HepG2 (cell line): ENCODE data around the gene VPS52. TPM values are rescaled to one million over a fixed set of nuclear protein-coding genes. Genes with fewer than 3 reads are reported as not detected.
A peak's percentile ranks its signal among the peaks of the same experiment; 100 is the strongest.

Experiments
- ATF7-NPFF ChIP-seq: sonication (generic); formaldehyde crosslinking; IDR thresholded peaks from 2 replicates; pipeline ENCODE4 v1.8.1; 2023; ENCODE audit warnings: mild to moderate bottlenecking, low read depth, missing genetic modification reagents, moderate library complexity
- CBFB ChIP-seq: sonication (generic); formaldehyde crosslinking; IDR thresholded peaks from 2 replicates; pipeline ENCODE4 v1.4.0; 2020; ENCODE audit warnings: missing genetic modification reagents
- FOXC1 ChIP-seq: sonication (generic); formaldehyde crosslinking; IDR thresholded peaks from 2 replicates; pipeline ENCODE4 v1.8.0; 2022; ENCODE audit warnings: mild to moderate bottlenecking, missing genetic modification reagents, borderline replicate concordance
- KLF12 ChIP-seq: sonication (generic); formaldehyde crosslinking; IDR thresholded peaks from 2 replicates; pipeline ENCODE4 v1.4.0; 2020; ENCODE audit warnings: missing genetic modification reagents, borderline replicate concordance
- MAFK ChIP-seq, 2 experiments: IDR thresholded peaks in 1 of 2; conservative IDR thresholded peaks in 1 of 2; 2 replicates each; pipeline ENCODE4 v1.6.1; 2011; ENCODE audit warnings: improper control_type of control experiment in 2 of 2, low read length in 2 of 2
- MATR3 ChIP-seq: sonication (generic); formaldehyde crosslinking; IDR thresholded peaks from 2 replicates; pipeline ENCODE4 v1.4.0; 2020; ENCODE audit warnings: missing genetic modification reagents
- MIXL1 ChIP-seq: IDR thresholded peaks from 2 replicates; pipeline ENCODE4 v1.6.1; 2016
- POLR2AphosphoS2 ChIP-seq: IDR thresholded peaks from 2 replicates; pipeline ENCODE4 v1.6.1; 2011; ENCODE audit warnings: low read depth, low read length, improper control_type of control experiment
- RAD21 ChIP-seq: fragments of 450-650 bp; formaldehyde crosslinking; IDR thresholded peaks from 2 replicates; pipeline ENCODE4 v1.5.0; 2020; ENCODE audit warnings: mild to moderate bottlenecking
- RARG ChIP-seq: sonication (generic); formaldehyde crosslinking; IDR thresholded peaks from 2 replicates; pipeline ENCODE4 v1.4.0; 2020; ENCODE audit warnings: low read depth, mild to moderate bottlenecking, missing genetic modification reagents
- REL ChIP-seq: sonication (generic); formaldehyde crosslinking; conservative IDR thresholded peaks from 2 replicates; pipeline ENCODE4 v1.8.0; 2022; ENCODE audit warnings: mild to moderate bottlenecking, missing genetic modification reagents, moderate library complexity
- REXO4 ChIP-seq: sonication (generic); formaldehyde crosslinking; IDR thresholded peaks from 2 replicates; pipeline ENCODE4 v1.8.0; 2022; ENCODE audit warnings: missing genetic modification reagents, mild to moderate bottlenecking, borderline replicate concordance
- SAP130 ChIP-seq: IDR thresholded peaks from 2 replicates; pipeline ENCODE4 v1.6.1; 2016; ENCODE audit warnings: low read depth
- STAT5B ChIP-seq: sonication (generic); formaldehyde crosslinking; IDR thresholded peaks from 2 replicates; pipeline ENCODE4 v1.4.0; 2020; ENCODE audit warnings: missing genetic modification reagents
- TARDBP ChIP-seq: sonication (generic); formaldehyde crosslinking; IDR thresholded peaks from 2 replicates; pipeline ENCODE4 v1.8.0; 2022; ENCODE audit warnings: mild to moderate bottlenecking, missing genetic modification reagents
- YEATS4 ChIP-seq: sonication (generic); formaldehyde crosslinking; IDR thresholded peaks from 2 replicates; pipeline ENCODE4 v1.4.0; 2020; ENCODE audit warnings: missing genetic modification reagents, borderline replicate concordance
- ZNF20 ChIP-seq: sonication (generic); formaldehyde crosslinking; IDR thresholded peaks from 2 replicates; pipeline ENCODE4 v1.4.0; 2020; ENCODE audit warnings: mild to moderate bottlenecking, moderate library complexity, missing genetic modification reagents
- ZNF235 ChIP-seq: sonication (generic); formaldehyde crosslinking; IDR thresholded peaks from 2 replicates; pipeline ENCODE4 v1.8.1; 2023; ENCODE audit warnings: mild to moderate bottlenecking, missing genetic modification reagents, borderline replicate concordance
- ZNF335 ChIP-seq: sonication (generic); formaldehyde crosslinking; IDR thresholded peaks from 2 replicates; pipeline ENCODE4 v1.4.0; 2020; ENCODE audit warnings: missing genetic modification reagents
- ZNF598 ChIP-seq: sonication (generic); formaldehyde crosslinking; IDR thresholded peaks from 2 replicates; pipeline ENCODE4 v1.5.1; 2020; ENCODE audit warnings: mild to moderate bottlenecking, missing genetic modification reagents, borderline replicate concordance
- ZNF616 ChIP-seq: sonication (generic); formaldehyde crosslinking; IDR thresholded peaks from 2 replicates; pipeline ENCODE4 v1.5.0; 2020; ENCODE audit warnings: low read depth, mild to moderate bottlenecking, missing genetic modification reagents
- ZNF660 ChIP-seq: sonication (generic); formaldehyde crosslinking; IDR thresholded peaks from 2 replicates; pipeline ENCODE4 v1.5.1; 2020; ENCODE audit warnings: mild to moderate bottlenecking, low read depth, missing genetic modification reagents, borderline replicate concordance
- ZSCAN9 ChIP-seq: IDR thresholded peaks from 2 replicates; pipeline ENCODE4 v1.6.1; 2016; ENCODE audit warnings: borderline replicate concordance
- polyA plus RNA-seq, 8 experiments: library from polyadenylated mRNA; depleted of rRNA in 3 of 8; stranded (reverse) in 7 of 8; unstranded in 1 of 8; fragments of >200 nt; fragmentation: Illumina TruSeq in 4 of 8; extraction: Trizol in 4 of 8; gene quantifications; 2 replicates each; pipeline versions ENCODE4 v1.2.1 to v1.2.3, GENCODE V29; 2011 to 2016; ENCODE audit warnings: low read depth in 4 of 8, missing spikeins in 1 of 8, mixed read lengths in 1 of 8; ENCODE audit not compliant: insufficient read depth in 1 of 8
- total RNA-seq, 5 experiments: library from RNA; depleted of rRNA; stranded (reverse); fragments of >200 nt; fragmentation: Illumina TruSeq; extraction: Trizol; gene quantifications; 2 replicates each; pipeline ENCODE4 v1.2.3, GENCODE V29; 2016; ENCODE audit warnings: low read depth in 1 of 5
- TF ChIP-seq, protein P1 (sequence below): sonication (generic); formaldehyde crosslinking; IDR thresholded peaks from 2 replicates; pipeline ENCODE4 v1.4.0; 2020; ENCODE audit warnings: missing genetic modification reagents
- TF ChIP-seq, protein P2 (sequence below): IDR thresholded peaks from 2 replicates; pipeline ENCODE4 v1.6.1; 2016; ENCODE audit warnings: missing compliant biosample characterization, missing genetic modification reagents, borderline replicate concordance
- TF ChIP-seq, protein P3 (sequence below): IDR thresholded peaks from 2 replicates; pipeline ENCODE4 v1.6.1; 2016; ENCODE audit warnings: mild to moderate bottlenecking, missing biosample characterization, missing genetic modification reagents
- TF ChIP-seq, protein P4 (sequence below): sonication (generic); formaldehyde crosslinking; IDR thresholded peaks from 2 replicates; pipeline ENCODE4 v1.8.0; 2022; ENCODE audit warnings: missing genetic modification reagents, low read depth, mild to moderate bottlenecking, borderline replicate concordance

The VPS52 gene
- total and polyA plus RNA-seq, 2 of the 13 experiments (the other 11 are each of a cell fraction or from before 2014, with no cell fraction given), result 48.9 to 85.5 TPM

DNA sequence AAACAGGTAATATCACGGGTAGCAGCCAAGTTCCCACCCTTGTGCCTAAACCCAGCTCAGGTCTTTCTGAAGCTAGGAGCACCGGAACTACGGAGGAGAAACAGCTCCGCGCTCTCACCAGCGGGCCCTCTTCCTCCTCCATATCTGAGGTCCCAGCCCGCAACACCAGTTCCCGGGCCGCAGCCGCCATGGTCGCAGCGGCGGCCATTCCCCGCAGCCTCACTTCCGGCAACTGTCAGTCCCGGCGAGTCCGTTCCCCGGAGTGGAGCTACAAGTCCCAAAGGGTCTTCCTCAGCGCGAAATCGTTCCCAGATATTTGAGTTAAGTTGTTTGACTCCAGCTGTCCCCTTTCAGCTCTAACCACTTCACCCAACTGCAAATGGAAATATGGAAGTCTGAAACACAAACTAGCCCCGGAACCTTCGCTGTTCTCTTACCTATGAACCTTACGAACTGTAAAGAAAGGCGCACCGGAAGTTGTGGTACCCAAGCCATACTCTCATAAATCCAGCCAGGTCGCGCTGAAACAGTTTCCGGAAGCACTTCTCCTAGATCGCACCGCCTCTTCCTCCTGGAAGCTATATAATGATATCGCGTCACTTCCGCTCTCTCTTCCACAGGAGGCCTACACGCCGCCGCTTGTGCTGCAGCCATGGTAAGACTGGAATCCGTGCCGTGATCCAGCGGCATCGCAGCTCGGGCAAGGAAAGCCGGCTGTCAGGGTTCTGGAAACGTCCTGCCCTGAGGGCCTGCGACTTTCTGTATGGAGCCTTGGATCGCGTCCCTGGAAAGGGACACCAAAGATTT lies at the start of gene VPS52, which contains the start of gene RPS18 (continued):
- TF ChIP-seq REXO4 (CRISPR knock-in tag) (peak; percentile 74; the same call in 1 of the 2 replicates), ZNF335 (CRISPR knock-in tag) (peak; percentile 84), POLR2AphosphoS2 (peak; percentile 97), YEATS4 (CRISPR knock-in tag) (peak; percentile 96), CBFB (CRISPR knock-in tag) (0 out of 2 replicates have a peak, but pooled peaks have one; percentile 34), MATR3 (CRISPR knock-in tag) (no peak), ZNF20 (0 out of 2 replicates have a peak, but pooled peaks have one; percentile 17), FOXC1 (CRISPR knock-in tag) (peak; percentile 89; the same call in 1 of the 2 replicates), ZSCAN9 (CRISPR knock-in tag) (peak; percentile 96), TARDBP (CRISPR knock-in tag) (peak; percentile 97), KLF12 (peak; percentile 14; the same call in 1 of the 2 replicates), ZNF616 (no peak), RARG (peak; percentile 95; the same call in 1 of the 2 replicates), REL (peak; percentile 31; the same call in 1 of the 2 replicates), STAT5B (CRISPR knock-in tag) (no peak), RAD21 (CRISPR knock-in tag) (peak; percentile 42), ATF7-NPFF (CRISPR knock-in tag) (peak; percentile 54), SAP130 (CRISPR knock-in tag) (peak; percentile 99), ZNF660 (0 out of 2 replicates have a peak, but pooled peaks have one; percentile 5), MIXL1 (CRISPR knock-in tag) (no peak; the same call in 1 of the 2 replicates), MAFK (conservative IDR thresholded peaks at IDR 0.05 in 1 of 2, IDR thresholded peaks at IDR 0.05 in 1 of 2; ENCODE audit: low read length in 2 of 2) (no peak; a peak in 1 of 4 replicates), ZNF598 (CRISPR knock-in tag) (peak; percentile 98), ZNF235 (CRISPR knock-in tag) (no peak)
- TF ChIP-seq, protein P1, sequence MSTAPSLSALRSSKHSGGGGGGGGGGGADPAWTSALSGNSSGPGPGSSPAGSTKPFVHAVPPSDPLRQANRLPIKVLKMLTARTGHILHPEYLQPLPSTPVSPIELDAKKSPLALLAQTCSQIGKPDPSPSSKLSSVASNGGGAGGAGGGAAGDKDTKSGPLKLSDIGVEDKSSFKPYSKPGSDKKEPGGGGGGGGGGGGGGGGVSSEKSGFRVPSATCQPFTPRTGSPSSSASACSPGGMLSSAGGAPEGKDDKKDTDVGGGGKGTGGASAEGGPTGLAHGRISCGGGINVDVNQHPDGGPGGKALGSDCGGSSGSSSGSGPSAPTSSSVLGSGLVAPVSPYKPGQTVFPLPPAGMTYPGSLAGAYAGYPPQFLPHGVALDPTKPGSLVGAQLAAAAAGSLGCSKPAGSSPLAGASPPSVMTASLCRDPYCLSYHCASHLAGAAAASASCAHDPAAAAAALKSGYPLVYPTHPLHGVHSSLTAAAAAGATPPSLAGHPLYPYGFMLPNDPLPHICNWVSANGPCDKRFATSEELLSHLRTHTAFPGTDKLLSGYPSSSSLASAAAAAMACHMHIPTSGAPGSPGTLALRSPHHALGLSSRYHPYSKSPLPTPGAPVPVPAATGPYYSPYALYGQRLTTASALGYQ (CRISPR knock-in tag), result 0 out of 2 replicates have a peak, but pooled peaks have one; percentile 24
- TF ChIP-seq, protein P2, sequence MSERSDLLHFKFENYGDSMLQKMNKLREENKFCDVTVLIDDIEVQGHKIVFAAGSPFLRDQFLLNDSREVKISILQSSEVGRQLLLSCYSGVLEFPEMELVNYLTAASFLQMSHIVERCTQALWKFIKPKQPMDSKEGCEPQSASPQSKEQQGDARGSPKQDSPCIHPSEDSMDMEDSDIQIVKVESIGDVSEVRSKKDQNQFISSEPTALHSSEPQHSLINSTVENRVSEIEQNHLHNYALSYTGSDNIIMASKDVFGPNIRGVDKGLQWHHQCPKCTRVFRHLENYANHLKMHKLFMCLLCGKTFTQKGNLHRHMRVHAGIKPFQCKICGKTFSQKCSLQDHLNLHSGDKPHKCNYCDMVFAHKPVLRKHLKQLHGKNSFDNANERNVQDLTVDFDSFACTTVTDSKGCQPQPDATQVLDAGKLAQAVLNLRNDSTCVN (CRISPR knock-in tag), result peak; percentile 79; the same call in 1 of the 2 replicates
- TF ChIP-seq, protein P3, sequence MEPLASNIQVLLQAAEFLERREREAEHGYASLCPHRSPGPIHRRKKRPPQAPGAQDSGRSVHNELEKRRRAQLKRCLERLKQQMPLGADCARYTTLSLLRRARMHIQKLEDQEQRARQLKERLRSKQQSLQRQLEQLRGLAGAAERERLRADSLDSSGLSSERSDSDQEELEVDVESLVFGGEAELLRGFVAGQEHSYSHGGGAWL (CRISPR knock-in tag), result peak; percentile 56; the same call in 1 of the 2 replicates
- TF ChIP-seq, protein P4, sequence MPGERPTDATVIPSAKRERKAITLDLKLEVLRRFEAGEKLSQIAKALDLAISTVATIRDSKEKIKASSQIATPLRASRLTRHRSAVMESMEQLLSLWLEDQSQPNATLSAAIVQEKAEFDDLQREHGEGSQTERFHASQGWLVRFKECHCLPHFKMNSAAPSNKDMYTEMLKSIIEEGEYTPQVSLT (CRISPR knock-in tag), result no peak
